ENCODE measurements around the gene TRAPPC14. TPM values are rescaled to one million over a fixed set of nuclear protein-coding genes. Genes with fewer than 3 reads are reported as not detected.

TRAPPC14 gene
- polyA plus RNA-seq, 4 donors, result 16.7 to 28.0 (median 23.7) TPM

GRCh38 chr7:100176096-100177044 is 17.8 kb upstream of the TRAPPC14 start:
- H3K4me1 ChIP-seq (ENCODE audit: control insufficient read depth in 3 of 3, insufficient read depth in 2 of 3, low read depth in 1 of 3, low read length in 2 of 3), result peaks cover 0 to 7% (median 0%) of the 10 kb centered on the region in 3 donors
- peaks cover 0 to 7% of the 10 kb centered on the region in 2 donors for H3K9me3 ChIP-seq (ENCODE audit: control insufficient read depth in 2 of 2, insufficient read depth in 1 of 2, low read depth in 1 of 2, low read length in 1 of 2)
- H3K27me3 ChIP-seq (ENCODE audit: control insufficient read depth in 3 of 3, insufficient read depth in 3 of 3, low read length in 3 of 3), result peaks cover 0 to 29% (median 0%) of the 10 kb centered on the region in 3 donors
- 48 to 50% (median 49%) methylated on average over 13 to 14 of the region's 14 CpGs for WGBS, 3 donors
- H3K27ac ChIP-seq (ENCODE audit: low read depth in 1 of 3, low read length in 2 of 3), result no peak overlapping the region
- peak overlapping the region; percentile 22 to 56 (median 43) for H3K4me3 ChIP-seq (ENCODE audit: low read depth in 1 of 3, low read length in 3 of 3)
- FAIRE-seq, result no peak
- DNase-seq, result no peak
- H3K36me3 ChIP-seq (ENCODE audit: control insufficient read depth in 3 of 3, insufficient read depth in 2 of 3, low read depth in 1 of 3, low read length in 3 of 3), result no peaks in the 10 kb centered on the region

- Histone ChIP-seq H3K4me3 (ENCODE audit: low read depth in 1 of 3, low read length in 3 of 3) (no peak overlapping the region), H3K27me3 (ENCODE audit: control insufficient read depth in 3 of 3, insufficient read depth in 3 of 3, low read length in 3 of 3) (peaks cover 0 to 37% (median 0%) of the 10 kb centered on the region in 3 donors), H3K4me1 (ENCODE audit: control insufficient read depth in 3 of 3, insufficient read depth in 2 of 3, low read depth in 1 of 3, low read length in 2 of 3) (peaks cover 0 to 7% (median 4%) of the 10 kb centered on the region in 3 donors), H3K27ac (ENCODE audit: low read depth in 1 of 3, low read length in 2 of 3) (no peak overlapping the region), H3K9me3 (ENCODE audit: control insufficient read depth in 2 of 2, insufficient read depth in 1 of 2, low read depth in 1 of 2, low read length in 1 of 2) (peaks cover 0 to 7% of the 10 kb centered on the region in 2 donors), H3K36me3 (ENCODE audit: control insufficient read depth in 3 of 3, insufficient read depth in 2 of 3, low read depth in 1 of 3, low read length in 3 of 3) (no peaks in the 10 kb centered on the region)
- FAIRE-seq (no peak), DNase-seq (no peak)
- WGBS, 3 donors, result 92 to 94% (median 94%) methylated on average over 13 to 14 of the region's 14 CpGs
Measured at GRCh38 chr7:100175296-100175935, 16.9 kb upstream of the TRAPPC14 start.

GRCh38 chr7:100174582-100174981 is 16.1 kb upstream of the TRAPPC14 start:
- H3K9me3 ChIP-seq (ENCODE audit: control insufficient read depth in 2 of 2, insufficient read depth in 1 of 2, low read depth in 1 of 2, low read length in 1 of 2), result peaks cover 0 to 7% of the 10 kb centered on the region in 2 donors
- FAIRE-seq (no peak), DNase-seq (no peak)
- H3K36me3 ChIP-seq (ENCODE audit: control insufficient read depth in 3 of 3, insufficient read depth in 2 of 3, low read depth in 1 of 3, low read length in 3 of 3), result no peaks in the 10 kb centered on the region
- H3K4me3 ChIP-seq (ENCODE audit: low read depth in 1 of 3, low read length in 3 of 3), result no peak overlapping the region
- no peak overlapping the region for H3K27ac ChIP-seq (ENCODE audit: low read depth in 1 of 3, low read length in 2 of 3)
- peaks cover 0 to 7% (median 4%) of the 10 kb centered on the region in 3 donors for H3K4me1 ChIP-seq (ENCODE audit: control insufficient read depth in 3 of 3, insufficient read depth in 2 of 3, low read depth in 1 of 3, low read length in 2 of 3)
- H3K27me3 ChIP-seq (ENCODE audit: control insufficient read depth in 3 of 3, insufficient read depth in 3 of 3, low read length in 3 of 3), result peaks cover 0 to 43% (median 0%) of the 10 kb centered on the region in 3 donors
- WGBS, 3 donors, result 81 to 93% (median 92%) methylated on average over 5 of the region's 5 CpGs

- H3K4me3 ChIP-seq (ENCODE audit: low read depth in 1 of 3, low read length in 3 of 3), result no peak overlapping the region
- FAIRE-seq, result no peak
- H3K4me1 ChIP-seq (ENCODE audit: control insufficient read depth in 3 of 3, insufficient read depth in 2 of 3, low read depth in 1 of 3, low read length in 2 of 3), result peaks cover 0 to 7% (median 4%) of the 10 kb centered on the region in 3 donors
- no peak overlapping the region for H3K27ac ChIP-seq (ENCODE audit: low read depth in 1 of 3, low read length in 2 of 3)
- no peak for DNase-seq
- H3K36me3 ChIP-seq (ENCODE audit: control insufficient read depth in 3 of 3, insufficient read depth in 2 of 3, low read depth in 1 of 3, low read length in 3 of 3), result no peaks in the 10 kb centered on the region
- peaks cover 0 to 41% (median 0%) of the 10 kb centered on the region in 3 donors for H3K27me3 ChIP-seq (ENCODE audit: control insufficient read depth in 3 of 3, insufficient read depth in 3 of 3, low read length in 3 of 3)
- WGBS, 3 donors, result 80 to 86% (median 86%) methylated on average over 11 of the region's 11 CpGs
- H3K9me3 ChIP-seq (ENCODE audit: control insufficient read depth in 2 of 2, insufficient read depth in 1 of 2, low read depth in 1 of 2, low read length in 1 of 2), result peaks cover 0 to 7% of the 10 kb centered on the region in 2 donors
Measured at GRCh38 chr7:100173806-100174495, 15.4 kb upstream of the TRAPPC14 start.

- DNase-seq, result no peak
- Histone ChIP-seq H3K9me3 (ENCODE audit: control insufficient read depth in 2 of 2, insufficient read depth in 1 of 2, low read depth in 1 of 2, low read length in 1 of 2) (no peaks in the 10 kb centered on the region), H3K36me3 (ENCODE audit: control insufficient read depth in 3 of 3, insufficient read depth in 2 of 3, low read depth in 1 of 3, low read length in 3 of 3) (no peaks in the 10 kb centered on the region), H3K4me1 (ENCODE audit: control insufficient read depth in 3 of 3, insufficient read depth in 2 of 3, low read depth in 1 of 3, low read length in 2 of 3) (peaks cover 3 to 21% (median 4%) of the 10 kb centered on the region in 3 donors), H3K27ac (ENCODE audit: low read depth in 1 of 3, low read length in 2 of 3) (no peak overlapping the region), H3K27me3 (ENCODE audit: control insufficient read depth in 3 of 3, insufficient read depth in 3 of 3, low read length in 3 of 3) (peaks cover 0 to 33% (median 0%) of the 10 kb centered on the region in 3 donors), H3K4me3 (ENCODE audit: low read depth in 1 of 3, low read length in 3 of 3) (peak overlapping the region in 1 of 3 donors; percentile 54)
- no peak for FAIRE-seq
- 9 to 18% (median 11%) methylated on average over 18 to 22 of the region's 22 CpGs for WGBS, 3 donors
Measured at GRCh38 chr7:100171840-100172239, 13.3 kb upstream of the TRAPPC14 start.

DNA sequence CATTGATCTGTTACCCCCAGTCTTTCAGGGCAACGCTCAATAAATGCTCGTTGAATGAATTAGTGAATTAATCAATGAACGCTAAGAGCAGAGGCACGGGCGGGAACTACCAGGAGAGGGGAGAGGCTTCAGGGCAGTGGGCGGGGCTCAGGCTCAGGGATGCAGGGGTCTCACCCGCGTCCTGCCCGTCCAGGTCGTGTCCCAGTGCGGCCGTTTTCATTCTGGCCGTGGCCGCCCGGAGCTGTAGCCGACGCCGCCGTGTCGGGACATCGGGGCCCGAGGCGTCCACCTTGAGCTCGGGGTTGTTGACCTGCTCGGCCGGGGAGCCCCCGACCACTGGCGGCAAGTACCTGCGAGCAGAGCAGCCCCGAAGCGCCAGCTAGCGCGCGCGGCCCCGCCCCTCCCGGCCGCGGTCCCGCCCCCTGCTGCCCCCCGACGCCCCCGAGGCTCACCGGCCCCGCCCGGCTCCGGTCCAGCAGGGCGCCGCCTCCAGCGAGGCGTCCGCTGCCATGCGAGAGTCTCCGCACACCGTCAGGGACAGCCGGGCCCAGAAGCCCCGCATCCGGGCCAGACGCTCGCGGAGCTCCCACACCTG is 12.7 kb upstream of the TRAPPC14 start:
- Histone ChIP-seq H3K9me3 (ENCODE audit: control insufficient read depth in 2 of 2, insufficient read depth in 1 of 2, low read depth in 1 of 2, low read length in 1 of 2) (no peaks in the 10 kb centered on the region), H3K36me3 (ENCODE audit: control insufficient read depth in 3 of 3, insufficient read depth in 2 of 3, low read depth in 1 of 3, low read length in 3 of 3) (no peaks in the 10 kb centered on the region), H3K27ac (ENCODE audit: low read depth in 1 of 3, low read length in 2 of 3) (no peak overlapping the region), H3K27me3 (ENCODE audit: control insufficient read depth in 3 of 3, insufficient read depth in 3 of 3, low read length in 3 of 3) (peaks cover 0 to 39% (median 0%) of the 10 kb centered on the region in 3 donors), H3K4me1 (ENCODE audit: control insufficient read depth in 3 of 3, insufficient read depth in 2 of 3, low read depth in 1 of 3, low read length in 2 of 3) (peaks cover 3 to 24% (median 4%) of the 10 kb centered on the region in 3 donors), H3K4me3 (ENCODE audit: low read depth in 1 of 3, low read length in 3 of 3) (peak overlapping the region in 2 of 3 donors; percentile 27 to 54)
- FAIRE-seq (no peak), DNase-seq (no peak)
- 2 to 5% (median 3%) methylated on average over 38 to 61 of the region's 61 CpGs for WGBS, 3 donors

DNA sequence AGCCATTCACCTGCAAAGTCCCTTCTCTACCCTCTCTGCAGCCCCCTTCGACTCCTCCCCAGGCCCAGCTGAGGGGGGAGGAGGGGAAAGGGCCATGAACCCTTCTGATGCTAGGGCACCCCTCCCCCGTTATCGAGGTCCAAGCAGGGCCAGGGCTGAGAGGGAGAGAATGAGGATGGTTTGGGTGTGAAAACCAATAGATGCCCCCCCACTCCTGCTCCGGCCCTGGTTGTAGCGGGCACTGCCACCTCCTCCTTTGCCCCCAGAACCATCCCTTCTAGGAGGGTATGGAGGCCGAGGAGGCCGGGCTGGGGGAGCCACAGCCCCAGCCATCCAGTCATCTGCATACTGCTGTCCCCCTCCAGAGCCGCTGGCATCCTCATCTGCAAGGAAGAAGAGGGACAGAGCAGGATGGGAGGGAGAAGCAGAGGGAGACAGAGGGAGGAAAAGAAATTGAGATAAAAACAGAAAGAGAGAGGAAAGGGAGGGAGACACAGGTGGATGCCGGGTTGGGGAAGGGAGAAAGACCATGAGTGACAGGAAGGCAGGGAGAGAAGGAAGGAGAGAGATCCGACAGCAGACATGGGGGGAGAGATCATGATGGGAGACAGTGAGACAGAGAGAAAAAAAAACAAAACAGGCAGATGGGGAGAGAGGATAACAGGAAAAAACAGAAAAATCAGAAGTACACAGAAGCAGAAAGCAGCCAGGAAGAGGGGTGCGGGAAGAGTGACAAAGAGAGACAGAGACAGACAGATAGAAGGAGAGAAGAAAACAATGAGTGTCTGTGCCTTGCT is 11.8 kb upstream of the TRAPPC14 start:
- WGBS, 3 donors, result 85 to 89% (median 89%) methylated on average over 11 of the region's 11 CpGs
- FAIRE-seq, result no peak
- no peak overlapping the region for H3K4me3 ChIP-seq (ENCODE audit: low read depth in 1 of 3, low read length in 3 of 3)
- no peaks in the 10 kb centered on the region for H3K36me3 ChIP-seq (ENCODE audit: control insufficient read depth in 3 of 3, insufficient read depth in 2 of 3, low read depth in 1 of 3, low read length in 3 of 3)
- no peak overlapping the region for H3K27ac ChIP-seq (ENCODE audit: low read depth in 1 of 3, low read length in 2 of 3)
- no peak for DNase-seq
- no peaks in the 10 kb centered on the region for H3K9me3 ChIP-seq (ENCODE audit: control insufficient read depth in 2 of 2, insufficient read depth in 1 of 2, low read depth in 1 of 2, low read length in 1 of 2)
- peaks cover 3 to 24% (median 4%) of the 10 kb centered on the region in 3 donors for H3K4me1 ChIP-seq (ENCODE audit: control insufficient read depth in 3 of 3, insufficient read depth in 2 of 3, low read depth in 1 of 3, low read length in 2 of 3)
- H3K27me3 ChIP-seq (ENCODE audit: control insufficient read depth in 3 of 3, insufficient read depth in 3 of 3, low read length in 3 of 3), result peaks cover 0 to 39% (median 0%) of the 10 kb centered on the region in 3 donors

Data from small intestine (tissue), 7 donors.